ENCODE results near the gene KLHL40.

KLHL40 gene

DNA sequence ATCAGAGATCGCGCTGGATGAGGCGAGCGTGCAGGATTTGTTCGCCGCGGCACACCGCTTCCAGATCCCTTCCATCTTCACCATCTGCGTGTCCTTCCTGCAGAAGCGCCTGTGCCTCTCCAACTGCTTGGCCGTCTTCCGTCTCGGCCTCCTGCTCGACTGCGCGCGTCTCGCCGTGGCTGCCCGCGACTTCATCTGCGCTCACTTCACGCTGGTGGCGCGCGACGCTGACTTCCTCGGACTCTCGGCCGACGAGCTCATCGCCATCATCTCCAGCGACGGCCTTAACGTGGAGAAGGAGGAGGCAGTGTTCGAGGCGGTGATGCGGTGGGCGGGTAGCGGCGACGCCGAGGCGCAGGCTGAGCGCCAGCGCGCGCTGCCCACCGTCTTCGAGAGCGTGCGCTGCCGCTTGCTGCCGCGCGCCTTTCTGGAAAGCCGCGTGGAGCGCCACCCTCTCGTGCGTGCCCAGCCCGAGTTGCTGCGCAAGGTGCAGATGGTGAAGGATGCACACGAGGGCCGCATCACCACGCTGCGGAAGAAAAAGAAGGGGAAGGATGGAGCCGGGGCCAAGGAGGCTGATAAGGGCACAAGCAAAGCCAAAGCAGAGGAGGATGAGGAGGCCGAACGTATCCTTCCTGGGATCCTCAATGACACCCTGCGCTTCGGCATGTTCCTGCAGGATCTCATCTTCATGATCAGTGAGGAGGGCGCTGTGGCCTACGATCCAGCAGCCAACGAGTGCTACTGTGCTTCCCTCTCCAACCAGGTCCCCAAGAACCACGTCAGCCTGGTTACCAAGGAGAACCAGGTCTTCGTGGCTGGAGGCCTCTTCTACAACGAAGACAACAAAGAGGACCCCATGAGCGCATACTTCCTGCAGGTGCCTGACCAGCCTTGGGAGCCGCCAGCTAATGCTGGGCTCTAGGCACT lies 819 bp downstream of the KLHL40 start:
- peak overlapping the region; percentile 29 for H3K4me3 ChIP-seq (ENCODE audit: low read length)
- no peak for TF ChIP-seq CTCF (conservative IDR thresholded peaks at IDR 0.05; ENCODE audit: low read length)
- DNase-seq (ENCODE audit: low read depth): peak; percentile 22

- no peak for DNase-seq (ENCODE audit: low read depth)
- no peak overlapping the region for H3K4me3 ChIP-seq (ENCODE audit: low read length)
- no peak for TF ChIP-seq CTCF (conservative IDR thresholded peaks at IDR 0.05; ENCODE audit: low read length)
Observed at GRCh38 chr3:42686832-42687650, 1.7 kb downstream of the KLHL40 start.

DNA sequence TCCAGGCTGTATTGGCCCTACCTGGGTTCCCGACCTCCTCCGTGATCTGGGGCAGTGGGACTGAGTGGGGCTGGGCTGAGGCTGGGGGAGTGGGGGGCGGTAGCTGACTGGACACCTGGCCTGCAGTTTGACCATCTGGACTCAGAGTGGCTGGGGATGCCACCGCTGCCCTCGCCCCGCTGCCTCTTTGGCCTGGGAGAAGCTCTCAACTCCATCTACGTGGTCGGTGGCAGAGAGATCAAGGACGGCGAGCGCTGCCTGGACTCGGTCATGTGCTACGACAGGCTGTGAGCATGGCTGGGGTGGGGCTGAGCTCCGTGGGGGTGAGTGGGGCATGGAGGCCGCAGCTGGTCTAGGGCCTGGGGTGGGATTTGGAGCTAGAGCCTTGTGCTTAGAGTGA lies 2.7 kb downstream of the KLHL40 start:
- DNase-seq (ENCODE audit: low read depth): no peak
- no peak overlapping the region for H3K4me3 ChIP-seq (ENCODE audit: low read length)
- no peak for TF ChIP-seq CTCF (conservative IDR thresholded peaks at IDR 0.05; ENCODE audit: low read length)

DNA sequence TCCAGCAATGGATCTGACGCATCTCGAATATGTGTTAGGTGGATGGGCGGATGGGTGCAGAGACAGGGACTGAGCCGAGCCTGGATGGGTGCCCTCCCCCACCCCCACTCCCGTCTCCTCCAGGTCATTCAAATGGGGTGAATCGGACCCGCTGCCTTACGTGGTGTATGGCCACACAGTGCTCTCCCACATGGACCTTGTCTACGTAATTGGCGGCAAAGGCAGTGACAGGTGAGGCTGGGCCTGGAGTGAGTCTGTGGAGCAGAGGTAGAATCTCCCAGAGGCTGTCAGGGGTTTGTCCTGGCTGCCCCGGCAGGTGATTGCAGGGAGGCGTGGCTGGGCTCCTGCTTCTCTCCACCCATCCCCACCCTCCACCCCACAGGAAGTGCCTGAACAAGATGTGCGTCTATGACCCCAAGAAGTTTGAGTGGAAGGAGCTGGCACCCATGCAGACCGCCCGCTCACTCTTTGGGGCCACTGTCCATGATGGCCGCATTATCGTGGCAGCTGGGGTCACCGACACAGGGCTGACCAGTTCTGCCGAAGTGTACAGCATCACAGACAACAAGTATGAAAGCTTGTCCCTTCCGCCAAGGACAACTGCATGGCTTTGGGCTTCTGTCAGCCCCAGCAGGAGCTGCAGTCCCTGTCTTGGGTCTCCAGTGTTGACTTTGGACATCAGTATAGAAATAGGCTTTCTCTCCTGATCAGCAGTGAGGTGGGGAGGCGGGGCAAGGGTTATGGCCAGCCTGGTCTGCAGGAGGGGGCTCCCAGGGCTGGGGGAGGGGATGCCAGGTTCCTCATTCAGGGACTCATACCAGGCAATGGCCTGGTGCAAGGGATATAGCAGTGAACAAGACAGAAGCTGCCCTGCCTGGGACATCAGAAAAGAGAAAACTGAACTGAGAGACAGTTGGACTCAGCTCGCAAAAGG lies 3.4 kb downstream of the KLHL40 start:
- no peak overlapping the region for H3K4me3 ChIP-seq (ENCODE audit: low read length)
- DNase-seq (ENCODE audit: low read depth): no peak
- no peak for TF ChIP-seq CTCF (conservative IDR thresholded peaks at IDR 0.05; ENCODE audit: low read length)

GRCh38 chr3:42689421-42690014 lies 4.2 kb downstream of the KLHL40 start:
- TF ChIP-seq CTCF (conservative IDR thresholded peaks at IDR 0.05; ENCODE audit: low read length): no peak
- no peak overlapping the region for H3K4me3 ChIP-seq (ENCODE audit: low read length)
- DNase-seq (ENCODE audit: low read depth): no peak

DNA sequence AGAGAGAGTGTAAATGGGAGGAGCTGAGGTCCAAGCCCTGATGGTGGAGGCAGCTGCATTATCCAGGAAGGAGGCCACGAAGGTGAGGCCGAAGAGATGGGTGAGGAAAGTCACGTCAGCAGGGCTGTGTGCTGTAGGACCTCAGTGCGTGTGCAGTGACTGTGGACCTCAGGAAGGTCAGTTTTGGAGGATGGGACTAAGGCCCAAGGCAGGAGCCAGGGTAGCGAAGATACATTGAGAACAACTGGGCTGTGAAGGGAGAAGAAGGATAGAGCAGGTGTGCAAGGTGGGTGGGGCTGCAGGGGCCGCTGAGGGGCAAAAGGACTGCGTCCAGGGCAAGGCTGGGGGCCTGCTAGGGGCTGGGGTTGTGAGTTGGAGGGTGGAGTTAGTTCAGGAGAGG lies 4.9 kb downstream of the KLHL40 start:
- no peak for DNase-seq (ENCODE audit: low read depth)
- H3K4me3 ChIP-seq (ENCODE audit: low read length): no peak overlapping the region
- TF ChIP-seq CTCF (conservative IDR thresholded peaks at IDR 0.05; ENCODE audit: low read length): no peak
